GM12878 (cell line): Measurements from ENCODE around the gene BLOC1S6. TPM values are rescaled to one million over a fixed set of nuclear protein-coding genes. Genes with fewer than 3 reads are reported as not detected.

Experiments used
- ATAC-seq: fragments of 200-7000 bp; cut with Tn5 transposase; 3 replicates; pipeline ENCODE4 v1.9.1; 2020; ENCODE audit warnings: mild to moderate bottlenecking, moderate library complexity
- BruUV-seq: library from RNA; stranded (reverse); fragments of 400-500 nt; replicated peaks from 2 replicates; lab custom pipeline; 2021; lab: Mats Ljungman, UMichigan
- CTCF ChIA-PET: fragments of 300-600 bp; sonication (Branson Sonifier 250); formaldehyde crosslinking; extraction: SDS; loops from one replicate; lab custom pipeline; 2021; ENCODE audit warnings: inconsistent platforms; lab: Yijun Ruan, JAX
- POLR2A ChIA-PET: fragments of 350-600 bp; formaldehyde crosslinking; extraction: SDS; loops from one replicate; lab custom pipeline; 2021; ENCODE audit warnings: inconsistent platforms; lab: Charles Lee
- RAD21 ChIA-PET: fragments of 300-600 bp; sonication (Branson Sonifier 250); formaldehyde crosslinking; loops from one replicate; lab custom pipeline; 2023; ENCODE audit warnings: antibody characterized with exemption; ENCODE audit not compliant: unreplicated experiment; lab: Charles Lee
- SMC1A ChIA-PET: fragments of 300-600 bp; sonication (Branson Sonifier 250); formaldehyde crosslinking; loops from one replicate; lab custom pipeline; 2023; ENCODE audit not compliant: unreplicated experiment, uncharacterized antibody; lab: Charles Lee
- DNase-seq: peaks from one replicate; pipeline ENCODE4 v3.0.0-alpha.2; 2011; ENCODE audit warnings: low read depth, low spot score
- FAIRE-seq: peaks from 3 replicates; lab custom pipeline; 2011; peaks lifted over from hg19 to GRCh38; lab: Jason Lieb, UNC
- H2AFZ ChIP-seq: 2 replicates; pipeline ENCODE4 v1.6.0; 2011; ENCODE audit warnings: low read depth, low read length, control low read depth; ENCODE audit not compliant: control insufficient read depth
- H3K27ac ChIP-seq: 2 replicates; pipeline ENCODE4 v1.5.1; 2011; ENCODE audit warnings: control low read depth; ENCODE audit not compliant: control insufficient read depth, insufficient read depth
- H3K27me3 ChIP-seq, 2 experiments: replicated peaks in 1 of 2; 2 replicates each; pipeline versions ENCODE4 v1.6.0 to v1.6.1; 2011; ENCODE audit warnings: low read length in 1 of 2; ENCODE audit not compliant: control insufficient read depth in 2 of 2, insufficient read depth in 2 of 2
- H3K36me3 ChIP-seq, 2 experiments: 2 replicates each; pipeline ENCODE4 v1.5.1; 2011; ENCODE audit warnings: low read length in 1 of 2; ENCODE audit not compliant: control insufficient read depth in 2 of 2, insufficient read depth in 2 of 2
- H3K4me1 ChIP-seq: 2 replicates; pipeline ENCODE4 v1.6.1; 2011; ENCODE audit warnings: mild to moderate bottlenecking, low read length, moderate library complexity, mixed read lengths; ENCODE audit not compliant: control insufficient read depth, insufficient read depth
- H3K4me2 ChIP-seq: 2 replicates; pipeline ENCODE4 v1.6.0; 2011; ENCODE audit warnings: control low read depth; ENCODE audit not compliant: control insufficient read depth, insufficient read depth
- H3K4me3 ChIP-seq: fragments of 200-600 bp; sonication (generic); 2 replicates; pipeline ENCODE4 v1.5.1; 2016
- H3K79me2 ChIP-seq: 2 replicates; pipeline ENCODE4 v1.6.0; 2011; ENCODE audit warnings: low read length; ENCODE audit not compliant: control insufficient read depth, insufficient read depth
- H3K9ac ChIP-seq: 2 replicates; pipeline ENCODE4 v1.8.0; 2011; ENCODE audit warnings: low read length, control low read depth, mixed read lengths; ENCODE audit not compliant: control insufficient read depth, insufficient read depth
- H3K9me3 ChIP-seq: replicated peaks from 3 replicates; pipeline ENCODE4 v1.5.1; 2011; ENCODE audit warnings: mild to moderate bottlenecking, low read length; ENCODE audit not compliant: control insufficient read depth, insufficient read depth
- H4K20me1 ChIP-seq: 2 replicates; pipeline ENCODE4 v1.6.0; 2011; ENCODE audit not compliant: control insufficient read depth, insufficient read depth
- FOS ChIP-seq: IDR thresholded peaks from 3 replicates; pipeline ENCODE4 v1.6.1; 2011; ENCODE audit warnings: borderline replicate concordance; ENCODE audit not compliant: insufficient read length; ENCODE audit errors: extremely low read depth
- HSF1 ChIP-seq: fragments of 150-350 bp; IDR thresholded peaks from 2 replicates; pipeline ENCODE4 v1.6.1; 2014; ENCODE audit warnings: mild to moderate bottlenecking, low read depth, low read length
- IRF3 ChIP-seq: fragments of 450-650 bp; IDR thresholded peaks from 2 replicates; pipeline ENCODE4 v1.6.1; 2014; ENCODE audit warnings: mild to moderate bottlenecking
- LARP7 ChIP-seq: fragments of 450-650 bp; IDR thresholded peaks from 2 replicates; pipeline ENCODE4 v1.6.1; 2017; ENCODE audit warnings: mild to moderate bottlenecking
- MEF2A ChIP-seq: IDR thresholded peaks from 2 replicates; pipeline ENCODE4 v1.6.1; 2011; ENCODE audit warnings: low read depth, mild to moderate bottlenecking, low read length, moderate library complexity; ENCODE audit not compliant: insufficient read depth
- PML ChIP-seq: IDR thresholded peaks from 2 replicates; pipeline ENCODE4 v1.6.1; 2012; ENCODE audit warnings: low read length, inconsistent platforms
- REST ChIP-seq: IDR thresholded peaks from 2 replicates; pipeline ENCODE4 v1.6.1; 2012; ENCODE audit warnings: mild to moderate bottlenecking, low read depth, low read length
- SP1 ChIP-seq: IDR thresholded peaks from one replicate; pipeline ENCODE4 v1.6.1; 2011; ENCODE audit warnings: low read depth, low read length
- STAT1 ChIP-seq: fragments of 450-650 bp; conservative IDR thresholded peaks from 2 replicates; pipeline ENCODE4 v1.6.1; 2014; ENCODE audit warnings: antibody characterized with exemption, mild to moderate bottlenecking
- TAF1 ChIP-seq: IDR thresholded peaks from 2 replicates; pipeline ENCODE4 v1.6.1; 2011; ENCODE audit warnings: mild to moderate bottlenecking, low read depth, low read length, borderline replicate concordance
- TBL1XR1 ChIP-seq: IDR thresholded peaks from 2 replicates; pipeline ENCODE4 v1.6.1; 2012; ENCODE audit warnings: low read depth, low read length, improper control_type of control experiment
- TCF3 ChIP-seq: IDR thresholded peaks from 2 replicates; pipeline ENCODE4 v1.6.1; 2012; ENCODE audit warnings: low read depth, mild to moderate bottlenecking, low read length, borderline replicate concordance; ENCODE audit not compliant: insufficient read depth
- WRNIP1 ChIP-seq: IDR thresholded peaks from 2 replicates; pipeline ENCODE4 v1.6.1; 2011; ENCODE audit warnings: low read depth, low read length, improper control_type of control experiment, borderline replicate concordance
- ZBED1 ChIP-seq: IDR thresholded peaks from 2 replicates; pipeline ENCODE4 v1.6.1; 2016; ENCODE audit warnings: borderline replicate concordance
- ZBTB33 ChIP-seq: fragments of 450-650 bp; IDR thresholded peaks from 2 replicates; pipeline ENCODE4 v1.6.1; 2017; ENCODE audit warnings: mild to moderate bottlenecking
- ZSCAN29 ChIP-seq: fragments of 450-650 bp; IDR thresholded peaks from 2 replicates; pipeline ENCODE4 v1.6.1; 2017; ENCODE audit warnings: mild to moderate bottlenecking, moderate library complexity
- WGBS: methylation state at CpG from one replicate; pipeline ENCODE4 v1.1.6; 2016; ENCODE audit warnings: low lambda C conversion rate; ENCODE audit not compliant: insufficient replicate concordance, insufficient coverage; ENCODE audit errors: missing lambda C conversion rate; 5-methylcytosine and 5-hydroxymethylcytosine counted together
- in situ Hi-C: fragments of 300-500 bp; cut with MboI; formaldehyde crosslinking; loops from 9 replicates; pipeline ENCODE4 v1.14.3; 2018; ENCODE audit warnings: mixed read lengths
- intact Hi-C: fragments of 100-400 bp; cut with micrococcal nuclease; formaldehyde crosslinking; loops from one replicate; pipeline ENCODE4 v1.14.2; 2022; ENCODE audit not compliant: unreplicated experiment
- polyA plus RNA-seq, 11 experiments: library from polyadenylated mRNA; depleted of rRNA in 4 of 11; unstranded in 6 of 11; stranded (reverse) in 5 of 11; fragments of >200 nt; fragmentation: Nextera tagmentation in 4 of 11; fragmentation: Illumina TruSeq in 1 of 11; extraction: Ambion mirVana in 4 of 11; extraction: Trizol in 1 of 11; gene quantifications; 1 replicate in 1 of 11; 2 replicates in 10 of 11; pipeline versions ENCODE4 v1.2.1 to v1.2.3, GENCODE V29; 2011 to 2016; ENCODE audit warnings: inconsistent platforms in 2 of 11, missing spikeins in 2 of 11, low read depth in 1 of 11
- total RNA-seq, 4 experiments: library from RNA; depleted of rRNA in 3 of 4; stranded (reverse); fragments of >200 nt in 3 of 4; fragmentation: Illumina TruSeq in 1 of 4; extraction: Trizol in 1 of 4; gene quantifications; 2 replicates each; pipeline versions ENCODE4 v1.2.1 to v1.2.3, GENCODE V29; 2013 to 2021

BLOC1S6 gene
- total and polyA plus RNA-seq, 10 of the 15 experiments (the other 5 are each of a cell fraction or from before 2014, with no cell fraction given), result 13.5 to 48.8 (median 32.7) TPM

GRCh38 chr15:45603881-45604280 is 16.7 kb downstream of the BLOC1S6 start:
- SMC1A ChIA-PET, result interaction anchor here (0.9 to 3.6 kb wide), 5 partner anchors 9 to 91 kb away, joined by 3 to 35 read pairs (median 4); partner anchors contain the start of gene BLOC1S6
- in situ Hi-C loops (no loop called here), intact Hi-C loops (no loop called here)
- CTCF ChIA-PET, result interaction anchor here (0.9 to 3.3 kb wide), 9 partner anchors 9 to 226 kb away, joined by 3 to 30 read pairs (median 3); partner anchors contain the start of gene BLOC1S6
- DNase-seq, result no peak
- Histone ChIP-seq H4K20me1 (no peaks in the 10 kb centered on the region), H3K4me1 (peaks cover 14% of the 10 kb centered on the region), H3K27me3 (no peaks in the 10 kb centered on the region), H3K36me3 (peaks cover 2 to 7% of the 10 kb centered on the region in 2 experiments; a peak in 2 of 4 replicates), H3K4me3 (no peak overlapping the region), H3K9me3 (no peaks in the 10 kb centered on the region; the same call in 2 of the 3 replicates), H3K27ac (peak overlapping the region; percentile 40; the same call in 1 of the 2 replicates), H3K4me2 (peak overlapping the region; percentile 46; the same call in 1 of the 2 replicates), H2AFZ (no peak overlapping the region), H3K9ac (no peak overlapping the region), H3K79me2 (no peaks in the 10 kb centered on the region)
- POLR2A ChIA-PET, result interaction anchor here (0.7 to 1.4 kb wide), 4 partner anchors 10 to 102 kb away, joined by 3 to 5 read pairs (median 3); no protein-coding TSS in a partner anchor
- peak; percentile 38 for ATAC-seq
- no TSS peak for BruUV-seq
- peak; percentile 38 for FAIRE-seq
- 27% methylated on average over 3 of the region's 3 CpGs for WGBS
- RAD21 ChIA-PET, result interaction anchor here (0.8 to 2.4 kb wide), 6 partner anchors 16 to 147 kb away, joined by 3 to 11 read pairs (median 4); partner anchors contain the start of gene BLOC1S6
- TF ChIP-seq SP1, result no peak
- TF ChIP-seq FOS, result no peak
- no peak for TF ChIP-seq WRNIP1
- 0 out of 2 replicates have a peak, but pooled peaks have one; percentile 22 for TF ChIP-seq MEF2A
- no peak for TF ChIP-seq PML
- no peak for TF ChIP-seq IRF3
- no peak for TF ChIP-seq ZSCAN29
- no peak for TF ChIP-seq TCF3
- TF ChIP-seq HSF1, result no peak
- TF ChIP-seq REST, result no peak
- no peak for TF ChIP-seq TBL1XR1
- no peak for TF ChIP-seq TAF1
- no peak for TF ChIP-seq ZBTB33
- no peak for TF ChIP-seq ZBED1
- no peak for TF ChIP-seq LARP7
- no peak for TF ChIP-seq STAT1
